SK-N-SH (cell line): ENCODE measurements around the gene NFIA. TPM values are rescaled to one million over a fixed set of nuclear protein-coding genes. Genes with fewer than 3 reads are reported as not detected.

Experiments
- CTCF ChIA-PET: fragments of 300-600, 350-600 bp; formaldehyde crosslinking; extraction: SDS; loops from one replicate; lab custom pipeline; 2021; lab: Yijun Ruan, JAX
- POLR2A ChIA-PET: fragments of 350-600 bp; sonication (Branson Sonifier 250); formaldehyde crosslinking; extraction: SDS; loops from one replicate; lab custom pipeline; 2020; ENCODE audit warnings: antibody characterized with exemption, inconsistent platforms; lab: Yijun Ruan, JAX
- DNase-seq: peaks from one replicate; pipeline ENCODE4 v3.0.0; 2012
- H2AFZ ChIP-seq: fragments of 200-600 bp; sonication (generic); 2 replicates; pipeline ENCODE4 v1.8.1; 2016; ENCODE audit warnings: antibody characterized with exemption, mild to moderate bottlenecking, low read depth
- H3F3A ChIP-seq: fragments of 200-600 bp; sonication (generic); replicated peaks from 2 replicates; pipeline ENCODE3; 2016; ENCODE audit warnings: antibody characterized with exemption, mild to moderate bottlenecking; ENCODE audit not compliant: insufficient read depth
- H3K27ac ChIP-seq, 2 experiments: fragments of 200-500 bp in 1 of 2; fragments of 200-600 bp in 1 of 2; sonication (Bioruptor generic) in 1 of 2; sonication (generic), shearing (Covaris generic) in 1 of 2; 2 replicates each; pipeline versions ENCODE4 v1.5.1 to v1.6.1; 2014 to 2016; ENCODE audit warnings: low read depth in 2 of 2, inconsistent platforms in 1 of 2, low read length in 1 of 2, mild to moderate bottlenecking in 1 of 2, mixed read lengths in 1 of 2
- H3K27me3 ChIP-seq: fragments of 200-600 bp; sonication (generic), shearing (Covaris generic); 2 replicates; pipeline ENCODE4 v1.6.1; 2016; ENCODE audit warnings: mixed run types; ENCODE audit not compliant: insufficient read depth
- H3K36me3 ChIP-seq, 2 experiments: fragments of 200-500 bp in 1 of 2; fragments of 200-600 bp in 1 of 2; sonication (Bioruptor generic) in 1 of 2; sonication (generic) in 1 of 2; replicated peaks in 1 of 2; 2 replicates each; pipeline versions ENCODE3 to v1.5.1; 2014 to 2016; ENCODE audit warnings: low read length in 1 of 2, mild to moderate bottlenecking in 1 of 2; ENCODE audit not compliant: insufficient read depth in 2 of 2, control insufficient read depth in 1 of 2
- H3K4me1 ChIP-seq, 2 experiments: fragments of 200-500 bp in 1 of 2; fragments of 200-600 bp in 1 of 2; sonication (Bioruptor generic) in 1 of 2; sonication (generic), shearing (Covaris generic) in 1 of 2; 2 replicates each; pipeline versions ENCODE4 v1.5.1 to v1.6.1; 2014 to 2016; ENCODE audit warnings: low read depth in 1 of 2, low read length in 1 of 2, mixed run types in 1 of 2; ENCODE audit not compliant: insufficient read depth in 2 of 2, control insufficient read depth in 1 of 2
- H3K4me2 ChIP-seq: fragments of 200-600 bp; sonication (generic), shearing (Covaris generic); 2 replicates; pipeline ENCODE4 v1.6.1; 2017; ENCODE audit warnings: mixed run types
- H3K4me3 ChIP-seq, 2 experiments: fragments of 200-500 bp in 1 of 2; fragments of 200-600 bp in 1 of 2; sonication (Bioruptor generic) in 1 of 2; sonication (generic), shearing (Covaris generic) in 1 of 2; 2 replicates each; pipeline versions ENCODE4 v1.5.1 to v1.8.1; 2014 to 2016; ENCODE audit warnings: low read depth in 2 of 2, inconsistent platforms in 1 of 2, low read length in 1 of 2, mild to moderate bottlenecking in 1 of 2, mixed read lengths in 1 of 2, moderate library complexity in 1 of 2
- H3K79me2 ChIP-seq: fragments of 200-600 bp; sonication (generic); 2 replicates; pipeline ENCODE4 v1.8.1; 2017; ENCODE audit warnings: mild to moderate bottlenecking; ENCODE audit not compliant: insufficient read depth
- H3K9ac ChIP-seq: fragments of 200-600 bp; sonication (generic); 2 replicates; pipeline ENCODE4 v1.6.1; 2017; ENCODE audit warnings: mixed run types
- H3K9me2 ChIP-seq: fragments of 200-600 bp; sonication (generic); 2 replicates; pipeline ENCODE4 v1.6.1; 2017; ENCODE audit warnings: mixed run types
- H3K9me3 ChIP-seq: fragments of 200-600 bp; sonication (generic); 2 replicates; pipeline ENCODE4 v1.6.1; 2017; ENCODE audit warnings: mixed run types, mild to moderate bottlenecking, moderate library complexity
- H4K20me1 ChIP-seq: fragments of 200-600 bp; sonication (generic); 2 replicates; pipeline ENCODE4 v1.6.1; 2017; ENCODE audit warnings: mild to moderate bottlenecking, mixed run types; ENCODE audit not compliant: insufficient read depth
- EP300 ChIP-seq, 2 experiments: IDR thresholded peaks; 2 replicates each; pipeline versions ENCODE4 v1.4.0 to v1.6.1; 2012; ENCODE audit warnings: borderline replicate concordance in 1 of 2, low read depth in 1 of 2, low read length in 1 of 2
- FOXM1 ChIP-seq: IDR thresholded peaks from 2 replicates; pipeline ENCODE4 v1.4.0; 2012; ENCODE audit warnings: low read depth, mild to moderate bottlenecking
- JUND ChIP-seq: IDR thresholded peaks from 2 replicates; pipeline ENCODE4 v1.4.0; 2012
- MAX ChIP-seq: IDR thresholded peaks from 2 replicates; pipeline ENCODE4 v1.4.0; 2012; ENCODE audit warnings: low read depth
- MEF2A ChIP-seq: IDR thresholded peaks from 2 replicates; pipeline ENCODE4 v1.4.0; 2012; ENCODE audit warnings: low read depth, borderline replicate concordance
- NFIC ChIP-seq: IDR thresholded peaks from 2 replicates; pipeline ENCODE4 v1.4.0; 2012; ENCODE audit warnings: borderline replicate concordance
- NRF1 ChIP-seq: IDR thresholded peaks from 2 replicates; pipeline ENCODE4 v1.6.1; 2012; ENCODE audit warnings: low read depth, mild to moderate bottlenecking, low read length
- RAD21 ChIP-seq: IDR thresholded peaks from 2 replicates; pipeline ENCODE4 v1.6.1; 2012; ENCODE audit warnings: mild to moderate bottlenecking, low read length
- RCOR1 ChIP-seq: fragments of 150-350 bp; IDR thresholded peaks from 2 replicates; pipeline ENCODE4 v1.6.1; 2017; ENCODE audit warnings: antibody characterized with exemption, low read length
- RFX5 ChIP-seq: IDR thresholded peaks from 2 replicates; pipeline ENCODE4 v1.6.1; 2012; ENCODE audit warnings: mild to moderate bottlenecking, improper control_type of control experiment, low read length
- RXRA ChIP-seq: IDR thresholded peaks from 2 replicates; pipeline ENCODE4 v1.4.0; 2012; ENCODE audit warnings: low read depth, mild to moderate bottlenecking, borderline replicate concordance
- SMC3 ChIP-seq: IDR thresholded peaks from 2 replicates; pipeline ENCODE4 v1.6.1; 2012; ENCODE audit warnings: low read depth, low read length, improper control_type of control experiment
- TAF1 ChIP-seq: IDR thresholded peaks from 2 replicates; pipeline ENCODE4 v1.6.1; 2012; ENCODE audit warnings: low read depth, mild to moderate bottlenecking, low read length, moderate library complexity, borderline replicate concordance
- TCF12 ChIP-seq: IDR thresholded peaks from 2 replicates; pipeline ENCODE4 v1.4.0; 2012
- TEAD4 ChIP-seq: IDR thresholded peaks from 2 replicates; pipeline ENCODE4 v1.4.0; 2012; ENCODE audit warnings: mild to moderate bottlenecking, borderline replicate concordance; ENCODE audit not compliant: insufficient read depth
- WGBS: methylation state at CpG from one replicate; pipeline ENCODE4 v1.1.6; 2017; ENCODE audit warnings: low lambda C conversion rate; 5-methylcytosine and 5-hydroxymethylcytosine counted together
- polyA plus RNA-seq, 3 experiments: library from polyadenylated mRNA; depleted of rRNA; stranded (reverse); fragments of >200 nt; gene quantifications; 2 replicates each; pipeline ENCODE4 v1.2.3, GENCODE V29; 2012
- TF ChIP-seq, protein P1 (sequence below): fragments of 200-600 bp; sonication (generic); IDR thresholded peaks from 2 replicates; pipeline ENCODE4 v1.6.1; 2017; ENCODE audit warnings: antibody characterized with exemption, mild to moderate bottlenecking, moderate library complexity
- TF ChIP-seq, protein P2 (sequence below): IDR thresholded peaks from 2 replicates; pipeline ENCODE4; 2012

The NFIA gene
- polyA plus RNA-seq, 1 of the 3 experiments (the other 2 are of a cell fraction) = 3.3 TPM

DNA sequence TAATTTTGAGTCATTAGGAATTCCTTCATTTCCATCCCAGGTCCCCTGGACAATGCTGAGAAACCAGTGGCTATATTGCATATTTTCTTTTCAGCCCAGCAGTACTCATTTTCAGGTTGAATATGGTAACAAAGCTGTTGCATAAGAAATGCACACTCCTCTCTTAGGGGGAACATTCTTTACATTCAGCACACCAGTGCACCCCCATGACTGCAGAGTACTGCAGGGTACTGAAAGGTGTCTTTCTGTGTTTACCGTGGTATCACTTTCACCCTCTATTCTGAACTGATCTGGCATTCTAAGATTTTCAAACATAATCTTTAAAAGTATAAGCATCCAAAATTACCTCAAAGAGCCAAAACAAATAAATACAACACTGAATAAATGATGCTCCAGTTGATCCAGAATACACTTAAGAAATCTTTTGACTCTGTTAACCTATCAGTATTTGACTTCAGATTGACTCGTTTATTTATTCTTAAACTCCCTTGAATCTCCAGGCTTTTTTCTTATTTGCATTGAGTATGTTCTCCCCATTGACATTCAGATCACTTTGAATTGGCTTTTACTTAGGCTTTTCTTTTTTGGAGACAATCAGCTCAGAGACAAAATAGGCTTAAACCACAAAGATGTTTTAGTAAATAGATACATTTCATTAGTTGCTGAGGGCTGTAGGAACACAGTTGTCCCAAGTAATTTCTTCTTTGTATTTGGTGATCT lies 213.6 kb downstream of the NFIA start:
- Histone ChIP-seq H3K9me3 (no peaks in the 10 kb centered on the region), H3K79me2 (no peaks in the 10 kb centered on the region), H3K4me3 (no peak overlapping the region), H3K9ac (no peak overlapping the region), H3K27me3 (no peaks in the 10 kb centered on the region), H4K20me1 (no peaks in the 10 kb centered on the region)
- DNase-seq = no peak
- WGBS = 90% methylated on average over 2 of the region's 2 CpGs
- POLR2A ChIA-PET = no interaction called here
- TF ChIP-seq TAF1 = no peak
- TF ChIP-seq RAD21 = no peak
- no peak for TF ChIP-seq TEAD4
- TF ChIP-seq, protein P1, sequence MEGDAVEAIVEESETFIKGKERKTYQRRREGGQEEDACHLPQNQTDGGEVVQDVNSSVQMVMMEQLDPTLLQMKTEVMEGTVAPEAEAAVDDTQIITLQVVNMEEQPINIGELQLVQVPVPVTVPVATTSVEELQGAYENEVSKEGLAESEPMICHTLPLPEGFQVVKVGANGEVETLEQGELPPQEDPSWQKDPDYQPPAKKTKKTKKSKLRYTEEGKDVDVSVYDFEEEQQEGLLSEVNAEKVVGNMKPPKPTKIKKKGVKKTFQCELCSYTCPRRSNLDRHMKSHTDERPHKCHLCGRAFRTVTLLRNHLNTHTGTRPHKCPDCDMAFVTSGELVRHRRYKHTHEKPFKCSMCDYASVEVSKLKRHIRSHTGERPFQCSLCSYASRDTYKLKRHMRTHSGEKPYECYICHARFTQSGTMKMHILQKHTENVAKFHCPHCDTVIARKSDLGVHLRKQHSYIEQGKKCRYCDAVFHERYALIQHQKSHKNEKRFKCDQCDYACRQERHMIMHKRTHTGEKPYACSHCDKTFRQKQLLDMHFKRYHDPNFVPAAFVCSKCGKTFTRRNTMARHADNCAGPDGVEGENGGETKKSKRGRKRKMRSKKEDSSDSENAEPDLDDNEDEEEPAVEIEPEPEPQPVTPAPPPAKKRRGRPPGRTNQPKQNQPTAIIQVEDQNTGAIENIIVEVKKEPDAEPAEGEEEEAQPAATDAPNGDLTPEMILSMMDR = no peak
- no peak for TF ChIP-seq MEF2A
- no peak for TF ChIP-seq EP300 (IDR thresholded peaks at IDR 0.05; ENCODE audit: borderline replicate concordance in 1 of 2, low read depth in 1 of 2, low read length in 1 of 2)
- no peak for TF ChIP-seq TCF12
- TF ChIP-seq FOXM1 = no peak
- TF ChIP-seq RXRA = no peak
- TF ChIP-seq RFX5 = no peak
- TF ChIP-seq JUND = no peak
- TF ChIP-seq MAX = no peak
- no peak for TF ChIP-seq SMC3
- no peak for TF ChIP-seq NFIC
- no peak for TF ChIP-seq NRF1
- TF ChIP-seq RCOR1 = no peak
- TF ChIP-seq, protein P2, sequence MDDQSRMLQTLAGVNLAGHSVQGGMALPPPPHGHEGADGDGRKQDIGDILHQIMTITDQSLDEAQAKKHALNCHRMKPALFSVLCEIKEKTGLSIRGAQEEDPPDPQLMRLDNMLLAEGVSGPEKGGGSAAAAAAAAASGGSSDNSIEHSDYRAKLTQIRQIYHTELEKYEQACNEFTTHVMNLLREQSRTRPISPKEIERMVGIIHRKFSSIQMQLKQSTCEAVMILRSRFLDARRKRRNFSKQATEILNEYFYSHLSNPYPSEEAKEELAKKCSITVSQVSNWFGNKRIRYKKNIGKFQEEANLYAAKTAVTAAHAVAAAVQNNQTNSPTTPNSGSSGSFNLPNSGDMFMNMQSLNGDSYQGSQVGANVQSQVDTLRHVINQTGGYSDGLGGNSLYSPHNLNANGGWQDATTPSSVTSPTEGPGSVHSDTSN = no peak
- TF ChIP-seq, all 33 proteins: peak for 0
- Histone ChIP-seq H3K9me2 (no peaks in the 10 kb centered on the region), H2AFZ (no peak overlapping the region), H3K4me1 (no peaks in the 10 kb centered on the region), H3K4me2 (no peak overlapping the region), H3K27ac (no peak overlapping the region), H3K36me3 (no peaks in the 10 kb centered on the region), H3F3A (no peaks in the 10 kb centered on the region)
- CTCF ChIA-PET = interaction anchor here (1.1 kb wide), 1 partner anchor 11 kb away, joined by 3 read pairs; no protein-coding TSS in a partner anchor
